Stimulated activated CD8-positive, alpha-beta memory T cell treated with anti-CD3 and anti-CD28 coated beads, Interleukin-2, amount 100 ng/mL, for 1 hour (primary cell): ENCODE measurements around the gene TRIP11.

Experiments used
- DNase-seq, 2 donors: peaks; one replicate each; pipeline ENCODE4 v3.0.0-alpha.2; 2020; ENCODE audit warnings: low read depth in 2 of 2

The TRIP11 gene

GRCh38 chr14:92010644-92011043 lies 29.2 kb downstream of the TRIP11 start:
- no peak for DNase-seq

- DNase-seq: no peak
Observed at GRCh38 chr14:92009604-92010003, 30.3 kb downstream of the TRIP11 start.

GRCh38 chr14:92005019-92005418 lies 34.8 kb downstream of the TRIP11 start:
- no peak for DNase-seq

- no peak for DNase-seq
Observed at GRCh38 chr14:92004062-92004461, 35.8 kb downstream of the TRIP11 start.

GRCh38 chr14:91998667-91999570 lies 40.9 kb downstream of the TRIP11 start:
- no peak for DNase-seq

- no peak for DNase-seq
Observed at GRCh38 chr14:91997492-91997891, 42.4 kb downstream of the TRIP11 start.

- no peak for DNase-seq
Observed at GRCh38 chr14:91996948-91997371, 42.9 kb downstream of the TRIP11 start.

GRCh38 chr14:91987192-91987591 lies 52.7 kb downstream of the TRIP11 start:
- no peak for DNase-seq

GRCh38 chr14:91985521-91986255 lies 54.2 kb downstream of the TRIP11 start:
- no peak for DNase-seq

- no peak for DNase-seq
Observed at GRCh38 chr14:91985008-91985407, 54.9 kb downstream of the TRIP11 start.

GRCh38 chr14:91983588-91983987 lies 56.3 kb downstream of the TRIP11 start:
- DNase-seq: no peak

- DNase-seq: no peak
Observed at GRCh38 chr14:91980157-91980556, 59.7 kb downstream of the TRIP11 start.

- DNase-seq: no peak
Observed at GRCh38 chr14:91977884-91978283, 62.0 kb downstream of the TRIP11 start.

- DNase-seq: no peak
Observed at GRCh38 chr14:91975763-91976162, 64.1 kb downstream of the TRIP11 start.

GRCh38 chr14:91971188-91971778 lies 68.6 kb downstream of the TRIP11 start:
- DNase-seq: no peak

GRCh38 chr14:91968280-91968679 lies 71.6 kb downstream of the TRIP11 start:
- no peak for DNase-seq

- DNase-seq: no peak
Observed at GRCh38 chr14:91964724-91965123, 75.1 kb downstream of the TRIP11 start.

- no peak for DNase-seq
Observed at GRCh38 chr14:91964011-91964410, 75.8 kb downstream of the TRIP11 start.

- DNase-seq: no peak
Observed at GRCh38 chr14:91963465-91963864, 76.4 kb downstream of the TRIP11 start.

GRCh38 chr14:91961297-91962220 lies 78.3 kb downstream of the TRIP11 start:
- DNase-seq: no peak

GRCh38 chr14:91957876-91958313 lies 82.0 kb downstream of the TRIP11 start:
- no peak for DNase-seq
